ENCODE data around the gene IFIT5. TPM values are rescaled to one million over a fixed set of nuclear protein-coding genes. Genes with fewer than 3 reads are reported as not detected.
A peak's percentile ranks its signal among the peaks of the same experiment; 100 is the strongest.

The IFIT5 gene
- total RNA-seq, 3 donors from 2014 or later = 9.8 to 19.1 (median 12.9) TPM

- ATAC-seq = no peak
- intact Hi-C loops (cut with DNase I, micrococcal nuclease) = no loop called here
- no peaks in the 10 kb centered on the region for H3K9me3 ChIP-seq
- TF ChIP-seq CTCF (IDR thresholded peaks at IDR 0.05) = no peak
- H3K4me1 ChIP-seq (ENCODE audit: low read depth) = no peaks in the 10 kb centered on the region
- H3K36me3 ChIP-seq (ENCODE audit: low read depth) = no peaks in the 10 kb centered on the region
- no peak for DNase-seq
- H3K4me3 ChIP-seq = no peak overlapping the region
Observed at GRCh38 chr10:89425000-89425399, 10.6 kb downstream of the IFIT5 start.

- H3K36me3 ChIP-seq (ENCODE audit: low read depth) = no peaks in the 10 kb centered on the region
- ATAC-seq (peak; percentile 72), DNase-seq (peak in 1 of 3 donors; percentile 50)
- TF ChIP-seq CTCF (IDR thresholded peaks at IDR 0.05) = no peak
- no peaks in the 10 kb centered on the region for H3K4me1 ChIP-seq (ENCODE audit: low read depth)
- intact Hi-C loops (cut with DNase I, micrococcal nuclease) = loop anchor here (2.0 kb wide), 1 partner anchor 138 kb away; no protein-coding TSS in a partner anchor
- H3K9me3 ChIP-seq = no peaks in the 10 kb centered on the region
- no peak overlapping the region for H3K4me3 ChIP-seq
Observed at GRCh38 chr10:89426230-89426868, 12.0 kb downstream of the IFIT5 start.

- no peak for TF ChIP-seq CTCF (IDR thresholded peaks at IDR 0.05)
- DNase-seq = no peak
- Histone ChIP-seq H3K4me1 (ENCODE audit: low read depth) (no peaks in the 10 kb centered on the region), H3K4me3 (no peak overlapping the region), H3K9me3 (no peaks in the 10 kb centered on the region), H3K36me3 (ENCODE audit: low read depth) (no peaks in the 10 kb centered on the region)
- ATAC-seq = no peak
- intact Hi-C loops (cut with DNase I, micrococcal nuclease) = loop anchor here (2.0 kb wide), 1 partner anchor 137 kb away; no protein-coding TSS in a partner anchor
Observed at GRCh38 chr10:89427629-89428028, 13.3 kb downstream of the IFIT5 start.

GRCh38 chr10:89428877-89429276, 14.5 kb downstream of the IFIT5 start:
- Histone ChIP-seq H3K36me3 (ENCODE audit: low read depth) (no peaks in the 10 kb centered on the region), H3K4me3 (no peak overlapping the region), H3K4me1 (ENCODE audit: low read depth) (no peaks in the 10 kb centered on the region), H3K9me3 (no peaks in the 10 kb centered on the region)
- TF ChIP-seq CTCF (IDR thresholded peaks at IDR 0.05) = no peak
- ATAC-seq (no peak), DNase-seq (no peak)
- intact Hi-C loops (cut with DNase I, micrococcal nuclease) = no loop called here

GRCh38 chr10:89431977-89432376, 17.6 kb downstream of the IFIT5 start:
- intact Hi-C loops (cut with DNase I, micrococcal nuclease) = no loop called here
- TF ChIP-seq CTCF (IDR thresholded peaks at IDR 0.05) = no peak
- ATAC-seq (no peak), DNase-seq (no peak)
- no peak overlapping the region for H3K4me3 ChIP-seq
- H3K36me3 ChIP-seq (ENCODE audit: low read depth) = no peaks in the 10 kb centered on the region
- H3K4me1 ChIP-seq (ENCODE audit: low read depth) = no peaks in the 10 kb centered on the region
- H3K9me3 ChIP-seq = no peaks in the 10 kb centered on the region

Data from mucosa of descending colon (tissue), 3 donors.